GM11168 (cell line): ENCODE measurements around the gene STUM.

Experiments
- in situ Hi-C: fragments of 300-500 bp; cut with MboI; formaldehyde crosslinking; loops from one replicate; pipeline ENCODE4 v1.12.0; 2022; ENCODE audit warnings: low sequenced_read_pairs; ENCODE audit not compliant: unreplicated experiment

Gene STUM

GRCh38 chr1:226557424-226557823, 8.9 kb downstream of the STUM start:
- in situ Hi-C loops: no loop called here

- in situ Hi-C loops: no loop called here
Measured at GRCh38 chr1:226558036-226558650, 9.6 kb downstream of the STUM start.

- in situ Hi-C loops: no loop called here
Measured at GRCh38 chr1:226560243-226560642, 11.7 kb downstream of the STUM start.

GRCh38 chr1:226562989-226563388, 14.4 kb downstream of the STUM start:
- in situ Hi-C loops: no loop called here

GRCh38 chr1:226563666-226564065, 15.1 kb downstream of the STUM start:
- in situ Hi-C loops: no loop called here

- in situ Hi-C loops: no loop called here
Measured at GRCh38 chr1:226565476-226565875, 16.9 kb downstream of the STUM start.

GRCh38 chr1:226566234-226566633, 17.7 kb downstream of the STUM start:
- in situ Hi-C loops: no loop called here

GRCh38 chr1:226566760-226567159, 18.2 kb downstream of the STUM start:
- in situ Hi-C loops: no loop called here

- in situ Hi-C loops: no loop called here
Measured at GRCh38 chr1:226568077-226568831, 19.7 kb downstream of the STUM start.

- in situ Hi-C loops: no loop called here
Measured at GRCh38 chr1:226568975-226569741, 20.6 kb downstream of the STUM start.

GRCh38 chr1:226569879-226570547, 21.4 kb downstream of the STUM start:
- in situ Hi-C loops: no loop called here

- in situ Hi-C loops: no loop called here
Measured at GRCh38 chr1:226571893-226572292, 23.3 kb downstream of the STUM start.

- in situ Hi-C loops: no loop called here
Measured at GRCh38 chr1:226572325-226572726, 23.8 kb downstream of the STUM start.

- in situ Hi-C loops: no loop called here
Measured at GRCh38 chr1:226574044-226574443, 25.5 kb downstream of the STUM start.

- in situ Hi-C loops: no loop called here
Measured at GRCh38 chr1:226574591-226575435, 26.2 kb downstream of the STUM start.

- in situ Hi-C loops: no loop called here
Measured at GRCh38 chr1:226575436-226575720, 26.8 kb downstream of the STUM start.

GRCh38 chr1:226575739-226576378, 27.3 kb downstream of the STUM start:
- in situ Hi-C loops: no loop called here

GRCh38 chr1:226576601-226577000, 28.0 kb downstream of the STUM start:
- in situ Hi-C loops: no loop called here

GRCh38 chr1:226577401-226578180, 29.0 kb downstream of the STUM start:
- in situ Hi-C loops: no loop called here
